Measurements from ENCODE around the gene MYOT.

MYOT gene

DNA sequence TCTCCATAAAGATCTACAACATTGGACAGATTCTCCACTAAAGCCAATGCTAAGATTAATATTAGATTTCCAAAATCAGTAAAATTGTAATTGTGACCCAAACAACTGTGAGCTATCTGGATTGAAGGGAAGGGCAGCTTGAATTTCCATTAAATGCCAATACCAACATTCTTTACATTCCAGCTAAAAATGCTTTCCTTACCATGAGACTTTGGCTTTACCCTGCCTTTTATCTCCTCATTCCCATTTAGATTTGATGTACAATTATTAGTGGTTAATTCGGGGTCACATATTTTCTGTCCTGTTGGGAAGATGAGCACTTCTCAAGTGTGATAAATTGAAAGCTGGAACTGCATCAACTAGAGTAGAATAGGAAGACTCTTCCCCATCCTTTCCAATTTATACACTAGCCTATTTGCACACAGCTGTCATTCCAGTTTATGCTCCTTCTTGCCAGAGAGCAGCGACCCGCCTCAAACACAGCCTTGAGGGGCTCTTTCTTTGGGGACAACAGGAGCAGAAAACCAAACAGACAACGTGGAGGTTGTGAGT, 33.1 kb upstream of the MYOT start:
- H3K9me3 ChIP-seq (replicated peaks; ENCODE audit: insufficient read depth, low read length), result no peaks in the 10 kb centered on the region
- DNase-seq, result no peak
- H3K9ac ChIP-seq (ENCODE audit: low read length), result no peak overlapping the region
- no peaks in the 10 kb centered on the region for H3K27me3 ChIP-seq (replicated peaks; ENCODE audit: insufficient read depth, low read length)
- no peaks in the 10 kb centered on the region for H3K36me3 ChIP-seq (replicated peaks; ENCODE audit: insufficient read depth, low read length)
- H3K4me3 ChIP-seq (ENCODE audit: low read length), result no peak overlapping the region
- H3F3A ChIP-seq (ENCODE audit: insufficient read depth, low read length), result no peaks in the 10 kb centered on the region
- no peaks in the 10 kb centered on the region for H3K9me2 ChIP-seq (replicated peaks; ENCODE audit: insufficient read depth, low read length)
- H2AFZ ChIP-seq (ENCODE audit: low read length), result no peak overlapping the region
- no peaks in the 10 kb centered on the region for H3K79me2 ChIP-seq (ENCODE audit: low read length)
- no peak overlapping the region for H3K4me2 ChIP-seq (ENCODE audit: low read depth, low read length)
- H3K4me1 ChIP-seq (ENCODE audit: low read length), result no peaks in the 10 kb centered on the region
- H3K27ac ChIP-seq (ENCODE audit: low read length), result no peak overlapping the region
- TF ChIP-seq, protein P1, sequence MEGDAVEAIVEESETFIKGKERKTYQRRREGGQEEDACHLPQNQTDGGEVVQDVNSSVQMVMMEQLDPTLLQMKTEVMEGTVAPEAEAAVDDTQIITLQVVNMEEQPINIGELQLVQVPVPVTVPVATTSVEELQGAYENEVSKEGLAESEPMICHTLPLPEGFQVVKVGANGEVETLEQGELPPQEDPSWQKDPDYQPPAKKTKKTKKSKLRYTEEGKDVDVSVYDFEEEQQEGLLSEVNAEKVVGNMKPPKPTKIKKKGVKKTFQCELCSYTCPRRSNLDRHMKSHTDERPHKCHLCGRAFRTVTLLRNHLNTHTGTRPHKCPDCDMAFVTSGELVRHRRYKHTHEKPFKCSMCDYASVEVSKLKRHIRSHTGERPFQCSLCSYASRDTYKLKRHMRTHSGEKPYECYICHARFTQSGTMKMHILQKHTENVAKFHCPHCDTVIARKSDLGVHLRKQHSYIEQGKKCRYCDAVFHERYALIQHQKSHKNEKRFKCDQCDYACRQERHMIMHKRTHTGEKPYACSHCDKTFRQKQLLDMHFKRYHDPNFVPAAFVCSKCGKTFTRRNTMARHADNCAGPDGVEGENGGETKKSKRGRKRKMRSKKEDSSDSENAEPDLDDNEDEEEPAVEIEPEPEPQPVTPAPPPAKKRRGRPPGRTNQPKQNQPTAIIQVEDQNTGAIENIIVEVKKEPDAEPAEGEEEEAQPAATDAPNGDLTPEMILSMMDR (IDR thresholded peaks at IDR 0.05; ENCODE audit: low read length), result no peak
- TF ChIP-seq EZH2 (optimal IDR thresholded peaks at IDR 0.05; ENCODE audit: low read depth, low read length) (no peak), EZH2phosphoT487 (IDR thresholded peaks at IDR 0.05; ENCODE audit: low read length) (no peak)
- H4K20me1 ChIP-seq (ENCODE audit: insufficient read depth, low read length), result no peaks in the 10 kb centered on the region

DNA sequence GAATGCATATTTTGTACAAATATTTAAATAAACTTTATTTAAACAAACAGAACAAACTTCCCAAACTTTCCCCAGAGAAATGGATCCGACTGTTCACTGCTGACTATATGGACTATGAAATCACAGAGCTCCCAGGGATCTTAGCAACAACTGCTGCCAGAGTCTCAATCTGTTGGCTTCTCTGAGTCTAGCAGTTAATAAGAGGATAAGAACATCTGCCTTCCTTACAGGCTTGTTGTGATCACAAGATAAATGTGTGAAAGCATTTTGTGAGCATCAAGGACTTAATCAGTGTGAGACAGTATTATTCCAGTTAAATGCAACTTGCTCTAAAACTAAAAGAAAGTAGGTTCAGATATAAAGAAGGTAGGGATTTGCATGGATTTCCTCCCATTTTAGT, 31.4 kb upstream of the MYOT start:
- Histone ChIP-seq H3K79me2 (ENCODE audit: low read length) (no peaks in the 10 kb centered on the region), H3K36me3 (replicated peaks; ENCODE audit: insufficient read depth, low read length) (no peaks in the 10 kb centered on the region), H3K9me2 (replicated peaks; ENCODE audit: insufficient read depth, low read length) (no peaks in the 10 kb centered on the region), H3K9me3 (replicated peaks; ENCODE audit: insufficient read depth, low read length) (no peaks in the 10 kb centered on the region), H3F3A (ENCODE audit: insufficient read depth, low read length) (no peaks in the 10 kb centered on the region), H3K4me3 (ENCODE audit: low read length) (no peak overlapping the region), H3K4me1 (ENCODE audit: low read length) (no peaks in the 10 kb centered on the region), H3K9ac (ENCODE audit: low read length) (no peak overlapping the region), H3K27ac (ENCODE audit: low read length) (no peak overlapping the region), H2AFZ (ENCODE audit: low read length) (no peak overlapping the region), H3K4me2 (ENCODE audit: low read depth, low read length) (no peak overlapping the region), H3K27me3 (replicated peaks; ENCODE audit: insufficient read depth, low read length) (no peaks in the 10 kb centered on the region), H4K20me1 (ENCODE audit: insufficient read depth, low read length) (no peaks in the 10 kb centered on the region)
- TF ChIP-seq EZH2phosphoT487 (IDR thresholded peaks at IDR 0.05; ENCODE audit: low read length), result no peak
- TF ChIP-seq EZH2 (optimal IDR thresholded peaks at IDR 0.05; ENCODE audit: low read depth, low read length), result no peak
- TF ChIP-seq, protein P1 (IDR thresholded peaks at IDR 0.05; ENCODE audit: low read length), result no peak
- DNase-seq, result no peak

DNA sequence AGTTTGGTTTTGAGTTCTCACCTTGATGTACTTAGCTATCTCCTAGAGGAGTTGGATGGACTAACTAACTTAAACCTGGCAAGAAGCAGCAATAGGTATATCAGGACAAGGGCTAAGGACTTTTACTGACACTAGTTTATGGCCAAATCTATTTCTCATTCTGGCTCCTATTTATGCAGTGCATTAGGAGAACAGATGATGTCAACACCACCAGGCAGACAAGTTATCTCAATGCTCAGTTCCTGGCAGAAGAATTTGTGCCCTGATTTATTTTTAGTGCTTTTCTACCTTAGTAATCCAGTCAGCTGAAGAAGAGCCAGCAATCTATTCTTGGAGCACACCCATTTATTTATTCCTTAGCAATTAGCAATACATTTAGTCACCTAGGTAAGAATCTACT, 30.7 kb upstream of the MYOT start:
- H3K27ac ChIP-seq (ENCODE audit: low read length), result no peak overlapping the region
- H3K9ac ChIP-seq (ENCODE audit: low read length), result no peak overlapping the region
- DNase-seq, result no peak
- no peaks in the 10 kb centered on the region for H3K9me2 ChIP-seq (replicated peaks; ENCODE audit: insufficient read depth, low read length)
- no peaks in the 10 kb centered on the region for H3K36me3 ChIP-seq (replicated peaks; ENCODE audit: insufficient read depth, low read length)
- H3K4me3 ChIP-seq (ENCODE audit: low read length), result no peak overlapping the region
- no peaks in the 10 kb centered on the region for H3K27me3 ChIP-seq (replicated peaks; ENCODE audit: insufficient read depth, low read length)
- H3K9me3 ChIP-seq (replicated peaks; ENCODE audit: insufficient read depth, low read length), result no peaks in the 10 kb centered on the region
- no peaks in the 10 kb centered on the region for H4K20me1 ChIP-seq (ENCODE audit: insufficient read depth, low read length)
- H3K79me2 ChIP-seq (ENCODE audit: low read length), result no peaks in the 10 kb centered on the region
- TF ChIP-seq EZH2phosphoT487 (IDR thresholded peaks at IDR 0.05; ENCODE audit: low read length) (no peak), EZH2 (optimal IDR thresholded peaks at IDR 0.05; ENCODE audit: low read depth, low read length) (no peak)
- TF ChIP-seq, protein P1 (IDR thresholded peaks at IDR 0.05; ENCODE audit: low read length), result no peak
- H3F3A ChIP-seq (ENCODE audit: insufficient read depth, low read length), result no peaks in the 10 kb centered on the region
- H3K4me2 ChIP-seq (ENCODE audit: low read depth, low read length), result no peak overlapping the region
- H3K4me1 ChIP-seq (ENCODE audit: low read length), result 0 out of 2 replicates have a peak, but pooled peaks cover 4% of the 10 kb centered on the region
- H2AFZ ChIP-seq (ENCODE audit: low read length), result no peak overlapping the region
